NT2/D1 (cell line): ENCODE data around the gene SH3RF2.

Source experiments
- SUZ12 ChIP-seq: IDR thresholded peaks from 2 replicates; pipeline ENCODE4 v1.6.1; 2011; ENCODE audit not compliant: insufficient read length, insufficient read depth; ENCODE audit errors: extremely low read depth
- YY1 ChIP-seq: IDR thresholded peaks from 2 replicates; pipeline ENCODE4 v1.6.1; 2011; ENCODE audit not compliant: insufficient read length, insufficient read depth
- ZNF274 ChIP-seq: IDR thresholded peaks from 2 replicates; pipeline ENCODE4 v1.6.1; 2011; ENCODE audit warnings: mild to moderate bottlenecking, low read depth, low read length

DNA sequence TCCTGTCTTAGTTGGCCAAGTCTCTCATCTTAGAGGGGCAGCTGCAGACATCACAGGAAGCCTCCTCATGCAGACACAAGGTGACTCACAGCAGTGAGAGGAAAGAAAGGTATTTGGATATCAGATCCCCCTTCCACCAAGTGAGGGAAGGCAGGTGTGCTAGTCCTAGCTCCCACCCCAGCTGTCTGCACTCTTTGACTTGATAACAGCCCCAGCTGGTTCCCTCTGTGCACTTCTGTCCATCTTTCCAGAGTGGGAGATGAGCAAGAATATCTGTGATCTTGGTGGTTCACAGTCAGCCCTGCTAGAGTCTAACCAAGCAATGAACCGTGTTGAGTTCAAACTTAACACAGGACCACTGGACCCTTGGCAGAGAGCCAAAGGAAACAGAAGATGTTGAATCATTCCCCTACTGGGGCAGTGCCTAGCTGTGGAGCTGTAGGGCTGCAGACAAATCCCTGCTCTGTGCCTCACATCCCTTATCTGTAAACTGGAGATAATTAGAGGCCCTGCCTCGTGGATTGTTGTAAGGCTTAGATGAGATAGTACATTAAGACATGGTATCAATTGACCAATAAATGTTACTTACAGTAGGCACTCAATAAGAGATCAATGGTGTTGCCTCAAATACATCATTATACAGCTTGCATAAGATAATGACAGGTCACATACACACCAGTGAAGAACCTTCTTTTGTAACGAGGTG lies 39.1 kb downstream of the SH3RF2 start:
- no peak for TF ChIP-seq SUZ12
- no peak for TF ChIP-seq ZNF274
- TF ChIP-seq YY1, result no peak
